ENCODE measurements around the gene LRRK2. TPM values are rescaled to one million over a fixed set of nuclear protein-coding genes. Genes with fewer than 3 reads are reported as not detected.

LRRK2 gene
- total and polyA plus RNA-seq, 2 experiments from 2014 or later = 0.24 TPM; not detected in 1

DNA sequence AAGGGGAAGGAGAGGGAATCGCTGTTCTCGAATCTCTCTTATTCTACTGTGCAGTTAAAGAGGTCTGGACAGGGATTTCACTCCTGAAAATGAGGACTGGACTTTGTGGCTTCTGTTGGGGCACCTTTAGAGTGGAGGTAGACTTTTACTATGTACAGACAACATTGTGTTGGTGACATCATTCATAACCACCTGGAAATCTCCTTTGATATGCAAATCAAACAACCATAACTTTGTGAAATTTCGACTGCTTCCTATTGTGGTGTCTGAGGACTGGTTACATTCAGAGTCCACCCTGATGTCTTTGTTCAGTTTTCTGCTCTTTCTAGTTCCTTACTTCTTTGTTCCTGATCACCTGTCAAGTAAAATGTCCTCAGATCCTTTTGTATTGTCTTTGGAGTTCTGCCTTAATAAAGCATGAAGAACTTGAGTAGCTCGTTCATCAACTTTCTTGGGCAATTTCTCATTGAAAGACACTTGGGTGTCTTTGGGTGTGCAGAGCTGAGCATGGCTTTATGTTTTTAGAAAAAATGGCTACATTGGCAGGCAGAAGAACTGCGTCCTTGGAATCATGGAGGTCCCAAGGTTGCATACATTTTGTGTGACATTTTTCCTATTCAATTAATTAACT, 29.8 kb downstream of the LRRK2 start (continued):
- TF ChIP-seq, protein P1, sequence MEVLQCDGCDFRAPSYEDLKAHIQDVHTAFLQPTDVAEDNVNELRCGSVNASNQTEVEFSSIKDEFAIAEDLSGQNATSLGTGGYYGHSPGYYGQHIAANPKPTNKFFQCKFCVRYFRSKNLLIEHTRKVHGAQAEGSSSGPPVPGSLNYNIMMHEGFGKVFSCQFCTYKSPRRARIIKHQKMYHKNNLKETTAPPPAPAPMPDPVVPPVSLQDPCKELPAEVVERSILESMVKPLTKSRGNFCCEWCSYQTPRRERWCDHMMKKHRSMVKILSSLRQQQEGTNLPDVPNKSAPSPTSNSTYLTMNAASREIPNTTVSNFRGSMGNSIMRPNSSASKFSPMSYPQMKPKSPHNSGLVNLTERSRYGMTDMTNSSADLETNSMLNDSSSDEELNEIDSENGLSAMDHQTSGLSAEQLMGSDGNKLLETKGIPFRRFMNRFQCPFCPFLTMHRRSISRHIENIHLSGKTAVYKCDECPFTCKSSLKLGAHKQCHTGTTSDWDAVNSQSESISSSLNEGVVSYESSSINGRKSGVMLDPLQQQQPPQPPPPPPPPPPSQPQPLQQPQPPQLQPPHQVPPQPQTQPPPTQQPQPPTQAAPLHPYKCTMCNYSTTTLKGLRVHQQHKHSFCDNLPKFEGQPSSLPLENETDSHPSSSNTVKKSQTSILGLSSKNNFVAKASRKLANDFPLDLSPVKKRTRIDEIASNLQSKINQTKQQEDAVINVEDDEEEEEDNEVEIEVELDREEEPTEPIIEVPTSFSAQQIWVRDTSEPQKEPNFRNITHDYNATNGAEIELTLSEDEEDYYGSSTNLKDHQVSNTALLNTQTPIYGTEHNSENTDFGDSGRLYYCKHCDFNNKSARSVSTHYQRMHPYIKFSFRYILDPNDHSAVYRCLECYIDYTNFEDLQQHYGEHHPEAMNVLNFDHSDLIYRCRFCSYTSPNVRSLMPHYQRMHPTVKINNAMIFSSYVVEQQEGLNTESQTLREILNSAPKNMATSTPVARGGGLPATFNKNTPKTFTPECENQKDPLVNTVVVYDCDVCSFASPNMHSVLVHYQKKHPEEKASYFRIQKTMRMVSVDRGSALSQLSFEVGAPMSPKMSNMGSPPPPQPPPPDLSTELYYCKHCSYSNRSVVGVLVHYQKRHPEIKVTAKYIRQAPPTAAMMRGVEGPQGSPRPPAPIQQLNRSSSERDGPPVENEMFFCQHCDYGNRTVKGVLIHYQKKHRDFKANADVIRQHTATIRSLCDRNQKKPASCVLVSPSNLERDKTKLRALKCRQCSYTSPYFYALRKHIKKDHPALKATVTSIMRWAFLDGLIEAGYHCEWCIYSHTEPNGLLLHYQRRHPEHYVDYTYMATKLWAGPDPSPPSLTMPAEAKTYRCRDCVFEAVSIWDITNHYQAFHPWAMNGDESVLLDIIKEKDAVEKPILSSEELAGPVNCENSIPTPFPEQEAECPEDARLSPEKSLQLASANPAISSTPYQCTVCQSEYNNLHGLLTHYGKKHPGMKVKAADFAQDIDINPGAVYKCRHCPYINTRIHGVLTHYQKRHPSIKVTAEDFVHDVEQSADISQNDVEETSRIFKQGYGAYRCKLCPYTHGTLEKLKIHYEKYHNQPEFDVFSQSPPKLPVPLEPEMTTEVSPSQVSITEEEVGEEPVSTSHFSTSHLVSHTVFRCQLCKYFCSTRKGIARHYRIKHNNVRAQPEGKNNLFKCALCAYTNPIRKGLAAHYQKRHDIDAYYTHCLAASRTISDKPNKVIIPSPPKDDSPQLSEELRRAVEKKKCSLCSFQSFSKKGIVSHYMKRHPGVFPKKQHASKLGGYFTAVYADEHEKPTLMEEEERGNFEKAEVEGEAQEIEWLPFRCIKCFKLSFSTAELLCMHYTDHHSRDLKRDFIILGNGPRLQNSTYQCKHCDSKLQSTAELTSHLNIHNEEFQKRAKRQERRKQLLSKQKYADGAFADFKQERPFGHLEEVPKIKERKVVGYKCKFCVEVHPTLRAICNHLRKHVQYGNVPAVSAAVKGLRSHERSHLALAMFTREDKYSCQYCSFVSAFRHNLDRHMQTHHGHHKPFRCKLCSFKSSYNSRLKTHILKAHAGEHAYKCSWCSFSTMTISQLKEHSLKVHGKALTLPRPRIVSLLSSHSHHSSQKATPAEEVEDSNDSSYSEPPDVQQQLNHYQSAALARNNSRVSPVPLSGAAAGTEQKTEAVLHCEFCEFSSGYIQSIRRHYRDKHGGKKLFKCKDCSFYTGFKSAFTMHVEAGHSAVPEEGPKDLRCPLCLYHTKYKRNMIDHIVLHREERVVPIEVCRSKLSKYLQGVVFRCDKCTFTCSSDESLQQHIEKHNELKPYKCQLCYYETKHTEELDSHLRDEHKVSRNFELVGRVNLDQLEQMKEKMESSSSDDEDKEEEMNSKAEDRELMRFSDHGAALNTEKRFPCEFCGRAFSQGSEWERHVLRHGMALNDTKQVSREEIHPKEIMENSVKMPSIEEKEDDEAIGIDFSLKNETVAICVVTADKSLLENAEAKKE (CRISPR knock-in tag; IDR thresholded peaks at IDR 0.05) = no peak
- TF ChIP-seq, protein P2, sequence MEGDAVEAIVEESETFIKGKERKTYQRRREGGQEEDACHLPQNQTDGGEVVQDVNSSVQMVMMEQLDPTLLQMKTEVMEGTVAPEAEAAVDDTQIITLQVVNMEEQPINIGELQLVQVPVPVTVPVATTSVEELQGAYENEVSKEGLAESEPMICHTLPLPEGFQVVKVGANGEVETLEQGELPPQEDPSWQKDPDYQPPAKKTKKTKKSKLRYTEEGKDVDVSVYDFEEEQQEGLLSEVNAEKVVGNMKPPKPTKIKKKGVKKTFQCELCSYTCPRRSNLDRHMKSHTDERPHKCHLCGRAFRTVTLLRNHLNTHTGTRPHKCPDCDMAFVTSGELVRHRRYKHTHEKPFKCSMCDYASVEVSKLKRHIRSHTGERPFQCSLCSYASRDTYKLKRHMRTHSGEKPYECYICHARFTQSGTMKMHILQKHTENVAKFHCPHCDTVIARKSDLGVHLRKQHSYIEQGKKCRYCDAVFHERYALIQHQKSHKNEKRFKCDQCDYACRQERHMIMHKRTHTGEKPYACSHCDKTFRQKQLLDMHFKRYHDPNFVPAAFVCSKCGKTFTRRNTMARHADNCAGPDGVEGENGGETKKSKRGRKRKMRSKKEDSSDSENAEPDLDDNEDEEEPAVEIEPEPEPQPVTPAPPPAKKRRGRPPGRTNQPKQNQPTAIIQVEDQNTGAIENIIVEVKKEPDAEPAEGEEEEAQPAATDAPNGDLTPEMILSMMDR (conservative IDR thresholded peaks at IDR 0.05; ENCODE audit: low read depth in 2 of 2) = no peak
- TF ChIP-seq JUNB (IDR thresholded peaks at IDR 0.05; ENCODE audit: unreplicated experiment) (no peak), ZNF331 (CRISPR knock-in tag; IDR thresholded peaks at IDR 0.05; ENCODE audit: low read depth) (no peak), EZH2phosphoT487 (IDR thresholded peaks at IDR 0.05; ENCODE audit: unreplicated experiment) (no peak), EZH2 (IDR thresholded peaks at IDR 0.05; ENCODE audit: low read depth, unreplicated experiment) (no peak)
- TF ChIP-seq, protein P3, sequence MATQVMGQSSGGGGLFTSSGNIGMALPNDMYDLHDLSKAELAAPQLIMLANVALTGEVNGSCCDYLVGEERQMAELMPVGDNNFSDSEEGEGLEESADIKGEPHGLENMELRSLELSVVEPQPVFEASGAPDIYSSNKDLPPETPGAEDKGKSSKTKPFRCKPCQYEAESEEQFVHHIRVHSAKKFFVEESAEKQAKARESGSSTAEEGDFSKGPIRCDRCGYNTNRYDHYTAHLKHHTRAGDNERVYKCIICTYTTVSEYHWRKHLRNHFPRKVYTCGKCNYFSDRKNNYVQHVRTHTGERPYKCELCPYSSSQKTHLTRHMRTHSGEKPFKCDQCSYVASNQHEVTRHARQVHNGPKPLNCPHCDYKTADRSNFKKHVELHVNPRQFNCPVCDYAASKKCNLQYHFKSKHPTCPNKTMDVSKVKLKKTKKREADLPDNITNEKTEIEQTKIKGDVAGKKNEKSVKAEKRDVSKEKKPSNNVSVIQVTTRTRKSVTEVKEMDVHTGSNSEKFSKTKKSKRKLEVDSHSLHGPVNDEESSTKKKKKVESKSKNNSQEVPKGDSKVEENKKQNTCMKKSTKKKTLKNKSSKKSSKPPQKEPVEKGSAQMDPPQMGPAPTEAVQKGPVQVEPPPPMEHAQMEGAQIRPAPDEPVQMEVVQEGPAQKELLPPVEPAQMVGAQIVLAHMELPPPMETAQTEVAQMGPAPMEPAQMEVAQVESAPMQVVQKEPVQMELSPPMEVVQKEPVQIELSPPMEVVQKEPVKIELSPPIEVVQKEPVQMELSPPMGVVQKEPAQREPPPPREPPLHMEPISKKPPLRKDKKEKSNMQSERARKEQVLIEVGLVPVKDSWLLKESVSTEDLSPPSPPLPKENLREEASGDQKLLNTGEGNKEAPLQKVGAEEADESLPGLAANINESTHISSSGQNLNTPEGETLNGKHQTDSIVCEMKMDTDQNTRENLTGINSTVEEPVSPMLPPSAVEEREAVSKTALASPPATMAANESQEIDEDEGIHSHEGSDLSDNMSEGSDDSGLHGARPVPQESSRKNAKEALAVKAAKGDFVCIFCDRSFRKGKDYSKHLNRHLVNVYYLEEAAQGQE (IDR thresholded peaks at IDR 0.05; ENCODE audit: unreplicated experiment) = no peak

Data from GM23338 (cell line).